GM18502 (cell line): ENCODE results near the gene SPEN.

ENCODE experiments used
- ATAC-seq: cut with Tn5 transposase; IDR thresholded peaks from one replicate; pipeline ENCODE4 v1.9.1; 2021; ENCODE audit warnings: mild to moderate bottlenecking; ENCODE audit not compliant: unreplicated experiment, poor library complexity

The SPEN gene

DNA sequence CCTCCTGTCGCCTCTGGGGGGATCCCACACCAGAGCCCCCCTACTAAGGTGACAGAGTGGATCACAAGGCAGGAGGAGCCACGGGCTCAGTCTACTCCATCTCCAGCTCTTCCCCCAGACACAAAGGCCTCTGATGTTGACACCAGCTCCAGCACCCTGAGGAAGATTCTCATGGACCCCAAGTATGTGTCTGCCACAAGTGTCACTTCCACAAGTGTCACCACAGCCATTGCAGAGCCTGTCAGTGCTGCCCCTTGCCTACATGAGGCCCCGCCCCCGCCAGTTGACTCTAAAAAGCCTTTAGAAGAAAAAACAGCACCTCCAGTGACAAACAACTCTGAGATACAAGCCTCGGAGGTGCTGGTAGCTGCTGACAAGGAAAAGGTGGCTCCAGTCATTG is 86.2 kb downstream of the SPEN start:
- no peak for ATAC-seq

DNA sequence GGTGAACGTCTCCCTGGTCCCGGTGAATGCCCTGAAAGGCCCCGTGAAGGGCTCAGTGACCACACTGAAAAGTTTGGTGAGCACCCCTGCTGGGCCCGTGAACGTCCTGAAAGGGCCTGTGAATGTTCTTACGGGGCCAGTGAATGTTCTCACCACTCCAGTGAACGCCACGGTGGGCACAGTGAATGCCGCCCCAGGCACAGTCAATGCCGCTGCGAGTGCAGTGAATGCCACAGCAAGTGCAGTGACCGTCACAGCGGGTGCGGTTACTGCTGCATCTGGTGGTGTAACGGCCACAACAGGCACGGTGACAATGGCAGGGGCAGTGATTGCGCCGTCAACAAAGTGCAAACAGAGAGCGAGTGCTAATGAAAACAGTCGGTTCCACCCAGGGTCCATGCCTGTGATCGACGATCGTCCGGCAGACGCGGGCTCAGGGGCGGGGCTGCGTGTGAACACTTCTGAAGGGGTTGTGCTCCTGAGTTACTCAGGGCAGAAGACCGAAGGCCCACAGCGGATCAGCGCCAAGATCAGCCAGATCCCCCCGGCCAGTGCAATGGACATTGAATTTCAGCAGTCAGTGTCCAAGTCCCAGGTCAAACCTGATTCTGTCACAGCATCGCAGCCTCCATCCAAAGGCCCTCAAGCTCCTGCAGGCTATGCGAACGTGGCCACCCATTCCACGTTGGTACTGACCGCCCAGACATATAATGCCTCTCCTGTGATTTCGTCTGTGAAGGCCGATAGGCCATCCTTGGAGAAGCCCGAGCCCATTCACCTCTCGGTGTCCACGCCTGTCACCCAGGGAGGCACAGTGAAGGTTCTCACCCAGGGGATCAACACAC is 86.9 kb downstream of the SPEN start:
- ATAC-seq: no peak

DNA sequence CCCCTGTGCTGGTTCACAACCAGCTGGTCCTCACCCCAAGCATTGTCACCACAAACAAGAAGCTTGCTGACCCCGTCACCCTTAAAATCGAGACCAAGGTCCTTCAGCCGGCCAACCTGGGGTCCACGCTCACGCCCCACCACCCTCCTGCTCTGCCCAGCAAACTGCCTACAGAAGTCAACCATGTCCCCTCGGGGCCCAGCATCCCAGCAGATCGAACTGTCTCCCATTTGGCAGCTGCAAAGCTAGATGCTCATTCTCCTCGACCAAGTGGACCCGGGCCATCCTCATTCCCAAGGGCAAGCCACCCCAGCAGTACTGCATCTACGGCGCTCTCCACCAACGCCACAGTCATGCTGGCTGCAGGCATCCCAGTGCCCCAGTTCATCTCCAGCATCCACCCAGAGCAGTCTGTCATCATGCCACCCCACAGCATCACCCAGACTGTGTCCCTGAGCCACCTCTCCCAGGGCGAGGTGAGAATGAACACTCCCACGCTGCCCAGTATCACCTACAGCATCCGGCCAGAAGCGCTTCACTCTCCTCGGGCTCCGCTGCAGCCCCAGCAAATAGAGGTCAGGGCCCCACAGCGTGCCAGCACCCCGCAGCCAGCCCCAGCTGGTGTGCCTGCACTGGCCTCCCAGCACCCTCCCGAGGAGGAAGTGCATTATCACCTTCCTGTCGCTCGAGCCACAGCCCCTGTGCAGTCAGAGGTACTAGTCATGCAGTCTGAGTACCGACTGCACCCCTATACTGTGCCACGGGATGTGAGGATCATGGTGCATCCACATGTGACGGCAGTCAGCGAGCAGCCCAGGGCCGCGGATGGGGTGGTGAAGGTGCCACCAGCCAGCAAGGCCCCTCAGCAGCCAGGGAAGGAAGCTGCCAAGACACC is 87.8 kb downstream of the SPEN start:
- ATAC-seq: no peak

DNA sequence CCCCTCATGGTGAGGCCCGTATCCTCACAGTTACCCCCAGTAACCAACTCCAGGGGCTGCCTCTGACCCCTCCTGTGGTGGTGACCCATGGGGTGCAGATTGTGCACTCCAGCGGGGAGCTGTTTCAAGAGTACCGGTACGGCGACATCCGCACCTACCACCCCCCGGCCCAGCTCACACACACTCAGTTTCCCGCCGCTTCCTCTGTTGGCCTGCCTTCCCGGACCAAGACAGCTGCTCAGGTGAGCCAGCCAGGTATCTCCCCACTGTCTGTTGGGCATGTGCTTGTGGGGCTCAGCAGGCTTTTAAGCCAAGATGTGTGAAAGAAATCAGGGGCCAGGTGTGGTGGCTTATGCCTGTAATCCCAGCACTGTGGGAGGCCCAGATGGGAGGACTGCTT is 88.5 kb downstream of the SPEN start:
- ATAC-seq: no peak

DNA sequence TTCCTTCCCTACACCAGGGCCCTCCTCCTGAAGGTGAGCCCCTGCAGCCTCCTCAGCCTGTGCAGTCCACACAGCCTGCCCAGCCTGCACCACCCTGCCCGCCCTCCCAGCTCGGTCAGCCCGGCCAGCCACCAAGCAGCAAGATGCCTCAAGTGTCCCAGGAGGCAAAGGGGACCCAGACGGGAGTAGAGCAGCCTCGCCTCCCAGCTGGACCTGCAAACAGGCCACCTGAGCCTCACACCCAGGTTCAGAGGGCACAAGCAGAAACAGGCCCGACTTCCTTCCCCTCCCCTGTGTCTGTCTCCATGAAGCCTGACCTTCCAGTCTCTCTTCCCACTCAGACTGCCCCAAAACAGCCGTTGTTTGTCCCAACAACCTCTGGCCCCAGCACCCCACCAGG is 89.6 kb downstream of the SPEN start:
- ATAC-seq: no peak

DNA sequence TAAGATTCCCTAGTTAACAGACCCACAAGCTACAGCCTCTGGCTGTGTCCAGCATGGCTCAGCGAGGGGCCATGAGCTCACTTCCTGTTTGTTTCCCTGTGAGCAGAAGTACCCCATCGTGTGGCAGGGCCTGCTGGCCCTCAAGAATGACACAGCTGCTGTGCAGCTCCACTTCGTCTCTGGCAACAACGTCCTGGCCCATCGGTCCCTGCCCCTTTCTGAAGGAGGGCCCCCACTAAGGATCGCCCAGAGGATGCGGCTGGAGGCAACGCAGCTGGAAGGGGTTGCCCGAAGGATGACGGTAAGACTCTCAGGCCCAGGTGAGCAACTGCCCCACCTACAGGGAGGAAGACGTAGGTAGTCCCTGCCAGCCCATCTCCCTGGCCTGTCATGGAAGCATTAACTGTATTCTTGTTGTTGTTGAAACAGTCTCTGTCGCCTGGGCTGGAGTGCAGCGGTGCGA is 90.2 kb downstream of the SPEN start:
- ATAC-seq: no peak

DNA sequence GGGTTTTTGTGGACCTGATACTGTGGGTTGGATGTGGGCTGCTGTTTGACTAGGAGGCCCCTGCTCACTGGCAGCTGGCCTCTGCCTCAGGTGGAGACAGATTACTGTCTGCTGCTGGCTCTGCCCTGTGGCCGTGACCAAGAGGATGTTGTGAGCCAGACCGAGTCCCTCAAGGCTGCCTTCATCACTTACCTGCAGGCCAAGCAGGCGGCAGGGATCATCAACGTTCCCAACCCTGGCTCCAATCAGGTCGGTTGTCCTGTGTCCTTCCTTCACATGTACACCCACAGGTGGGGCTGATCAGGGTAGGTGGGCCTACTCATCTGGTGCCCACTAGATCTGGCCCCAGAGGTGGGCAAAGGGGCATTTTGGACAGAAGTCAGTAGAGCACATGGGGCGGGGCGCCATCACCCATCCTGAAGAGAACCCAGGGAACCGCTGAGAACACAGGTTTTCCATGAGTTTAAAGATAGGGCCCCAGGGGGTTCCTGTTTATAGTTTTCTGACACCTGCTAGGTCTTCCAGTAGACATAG is 91.2 kb downstream of the SPEN start:
- no peak for ATAC-seq

DNA sequence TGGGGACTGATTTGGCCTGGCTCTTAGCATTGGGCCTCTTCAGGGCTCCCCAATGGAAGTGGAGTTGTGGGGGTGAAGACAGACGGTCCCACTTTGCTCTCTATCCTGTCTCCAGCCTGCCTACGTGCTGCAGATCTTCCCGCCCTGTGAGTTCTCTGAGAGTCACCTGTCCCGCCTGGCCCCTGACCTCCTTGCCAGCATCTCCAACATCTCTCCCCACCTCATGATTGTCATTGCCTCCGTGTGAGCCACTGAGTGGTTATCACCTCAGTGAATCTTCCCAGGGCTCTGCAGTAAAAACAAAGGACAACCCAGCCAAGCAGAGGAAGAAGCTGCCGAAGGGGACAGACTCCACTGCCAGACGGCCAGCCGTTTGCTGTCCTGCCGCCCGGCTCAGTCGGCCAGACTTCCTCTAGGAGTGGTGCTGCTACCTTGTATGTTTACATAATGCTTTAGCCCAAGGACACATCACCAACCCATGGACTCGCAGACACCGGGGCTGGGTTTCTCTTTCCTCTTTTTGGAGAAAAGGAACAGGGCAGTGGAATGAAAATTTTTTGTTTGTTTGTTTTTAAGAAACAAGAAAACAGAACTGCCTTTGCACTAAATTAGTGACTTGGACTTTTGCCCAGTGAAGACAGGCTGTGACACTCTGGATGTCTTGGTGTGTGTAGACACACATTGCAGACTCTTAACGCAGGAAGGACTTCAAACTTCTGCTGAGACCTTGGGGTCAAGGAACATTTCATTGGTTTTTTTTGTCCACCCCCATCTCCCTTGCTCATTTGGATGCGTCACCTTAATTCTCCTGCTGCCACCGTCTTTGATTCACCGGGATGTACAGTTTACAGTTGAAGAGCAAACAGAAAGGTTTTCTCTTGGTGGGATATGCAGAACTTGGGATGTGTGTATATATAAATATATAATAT is 91.9 kb downstream of the SPEN start:
- no peak for ATAC-seq

DNA sequence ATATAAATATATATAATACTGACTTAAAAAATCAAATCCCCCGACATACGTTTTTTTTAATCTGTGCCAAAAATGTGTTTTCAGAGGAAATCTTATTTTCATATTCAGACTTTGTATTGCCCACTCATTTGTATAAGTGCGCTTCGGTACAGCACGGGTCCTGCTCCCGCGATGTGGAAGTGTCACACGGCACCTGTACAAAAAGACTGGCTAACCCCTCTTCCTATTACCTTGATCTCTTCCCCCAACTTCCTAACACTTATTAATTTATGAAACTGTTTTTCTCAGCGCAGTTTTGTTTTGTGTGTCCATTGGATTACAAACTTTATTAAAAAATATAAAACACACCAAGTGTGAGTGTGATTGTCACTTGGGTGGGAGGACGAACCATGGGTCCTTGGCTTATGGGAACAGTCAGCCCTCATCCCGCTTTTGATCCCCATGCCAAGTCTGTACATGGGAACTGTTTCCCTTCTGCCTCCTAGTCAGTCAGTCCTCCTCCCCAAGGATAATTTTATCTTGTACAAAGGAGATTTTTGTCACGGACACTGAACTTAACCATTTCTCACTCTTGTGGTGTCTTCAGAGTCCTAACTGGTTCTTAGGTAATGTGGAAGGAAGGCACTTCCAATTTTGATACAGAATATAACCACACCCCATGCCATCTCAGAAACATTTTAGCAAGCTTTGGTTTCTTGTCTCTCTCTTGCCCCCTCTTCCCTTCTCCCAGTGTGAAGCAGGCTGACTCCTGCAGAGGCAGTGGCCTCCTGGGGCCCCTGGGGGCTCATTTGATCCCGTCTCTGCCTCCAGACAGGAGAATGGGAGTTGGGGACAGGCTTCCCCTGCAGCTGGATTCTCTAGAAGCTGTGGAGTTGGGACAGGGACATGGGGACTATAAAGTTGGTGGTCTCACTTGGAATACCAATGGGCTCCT is 92.9 kb downstream of the SPEN start:
- ATAC-seq: no peak

DNA sequence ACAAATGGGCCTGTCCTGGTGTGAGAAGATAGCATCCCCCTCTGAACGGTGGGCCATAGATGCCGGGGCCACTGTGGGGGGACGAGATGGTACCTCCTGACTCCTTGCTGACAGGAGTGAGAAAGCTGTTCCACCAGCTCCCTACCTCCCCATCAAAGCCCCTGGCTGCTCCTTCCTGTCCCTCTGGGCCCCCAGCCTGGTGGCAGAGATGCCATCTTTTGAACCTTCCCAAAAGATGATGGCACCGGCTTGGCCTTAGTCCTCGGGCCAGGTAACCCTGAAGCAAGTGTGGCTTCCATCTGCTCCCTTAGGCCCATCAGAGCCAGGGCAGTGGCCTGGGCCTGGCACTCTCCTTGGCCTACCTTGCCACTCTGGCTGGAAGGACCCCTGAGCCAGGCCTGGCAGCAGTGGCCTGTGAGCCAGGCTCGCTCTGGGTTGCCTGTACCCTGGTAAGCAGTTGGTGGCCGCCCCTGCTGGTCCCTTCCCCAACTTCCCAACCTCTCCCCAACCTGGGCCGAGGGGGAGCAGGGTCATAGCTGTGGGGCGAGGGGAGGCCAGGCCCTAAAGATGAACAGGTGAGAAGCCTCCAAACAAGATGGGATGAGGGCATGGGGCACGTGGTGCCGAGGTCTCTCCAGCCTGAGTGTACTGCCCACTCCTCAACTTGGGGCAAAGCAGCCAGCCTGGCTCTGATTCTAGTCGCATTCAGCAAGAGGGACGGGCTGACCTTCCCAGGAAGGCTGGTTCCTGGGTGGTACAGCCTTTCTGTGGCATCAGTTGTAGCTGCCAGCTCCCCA is 93.7 kb downstream of the SPEN start:
- no peak for ATAC-seq

DNA sequence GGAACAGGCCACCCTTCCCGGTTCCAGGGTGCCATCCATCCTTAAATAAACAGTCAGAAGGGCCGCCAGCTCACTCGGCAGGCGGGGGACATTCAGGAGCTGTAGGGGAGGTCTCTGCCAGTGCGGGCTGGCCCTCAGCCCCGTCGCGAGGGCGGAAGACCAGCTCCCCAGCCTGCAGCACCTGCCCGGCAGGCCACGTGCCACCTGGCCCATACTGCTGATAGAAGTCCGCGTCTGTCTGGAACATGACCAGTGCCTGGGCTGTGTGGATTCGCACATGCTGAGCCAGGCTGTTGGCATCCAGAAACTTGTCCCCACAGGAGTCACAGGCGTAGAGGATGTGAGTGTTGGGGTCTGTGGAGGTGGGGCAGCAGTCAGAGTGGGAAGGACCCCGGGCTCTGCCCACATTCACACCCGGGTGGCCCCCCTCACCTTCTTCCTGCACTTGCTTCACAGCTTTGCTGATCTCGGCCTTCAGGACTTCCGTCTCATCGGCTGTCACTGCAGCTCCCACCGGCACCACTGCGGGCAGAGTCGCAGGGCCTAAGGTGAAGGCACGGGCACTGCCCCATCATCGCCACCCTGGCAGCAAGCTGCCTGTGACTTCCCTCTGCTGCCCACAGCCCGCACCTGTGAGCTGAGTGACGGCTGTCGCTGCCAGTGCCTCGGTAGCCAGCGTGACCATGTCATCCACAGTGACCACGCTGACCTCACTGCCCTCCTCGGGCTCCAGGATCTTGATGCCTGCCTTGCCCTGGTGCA is 94.6 kb downstream of the SPEN start:
- no peak for ATAC-seq

DNA sequence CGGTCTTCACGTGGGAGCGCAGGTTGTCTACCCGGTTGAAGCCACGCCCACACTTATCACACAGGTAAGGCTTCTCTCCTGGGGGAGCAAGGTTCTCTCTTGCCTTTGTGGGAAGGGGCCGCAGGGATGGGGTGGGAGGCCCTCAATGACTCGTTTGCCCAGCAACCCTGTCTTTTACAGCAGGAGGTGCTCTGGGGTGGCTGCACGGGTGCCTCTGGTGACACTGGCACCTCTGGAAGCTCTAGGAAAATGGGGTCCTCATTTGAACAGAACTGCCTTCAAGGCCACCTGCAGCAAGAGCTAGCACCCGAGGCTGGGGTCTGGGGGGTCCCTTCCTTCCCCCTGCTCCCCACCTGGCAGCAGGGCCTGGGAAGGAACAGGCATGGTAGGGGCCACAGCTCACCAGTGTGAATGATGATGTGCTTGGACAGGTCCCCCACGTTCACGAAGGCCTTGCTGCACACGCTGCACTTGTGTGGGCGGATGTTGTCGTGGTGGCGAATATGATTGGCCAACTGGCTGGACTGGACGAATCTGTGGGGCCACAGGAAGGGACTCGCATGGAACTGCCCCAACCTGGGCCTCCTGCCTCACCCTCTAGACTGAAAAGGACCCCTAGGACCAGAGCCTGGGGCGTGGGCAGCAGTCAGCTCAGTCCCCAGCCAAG is 95.3 kb downstream of the SPEN start:
- no peak for ATAC-seq

DNA sequence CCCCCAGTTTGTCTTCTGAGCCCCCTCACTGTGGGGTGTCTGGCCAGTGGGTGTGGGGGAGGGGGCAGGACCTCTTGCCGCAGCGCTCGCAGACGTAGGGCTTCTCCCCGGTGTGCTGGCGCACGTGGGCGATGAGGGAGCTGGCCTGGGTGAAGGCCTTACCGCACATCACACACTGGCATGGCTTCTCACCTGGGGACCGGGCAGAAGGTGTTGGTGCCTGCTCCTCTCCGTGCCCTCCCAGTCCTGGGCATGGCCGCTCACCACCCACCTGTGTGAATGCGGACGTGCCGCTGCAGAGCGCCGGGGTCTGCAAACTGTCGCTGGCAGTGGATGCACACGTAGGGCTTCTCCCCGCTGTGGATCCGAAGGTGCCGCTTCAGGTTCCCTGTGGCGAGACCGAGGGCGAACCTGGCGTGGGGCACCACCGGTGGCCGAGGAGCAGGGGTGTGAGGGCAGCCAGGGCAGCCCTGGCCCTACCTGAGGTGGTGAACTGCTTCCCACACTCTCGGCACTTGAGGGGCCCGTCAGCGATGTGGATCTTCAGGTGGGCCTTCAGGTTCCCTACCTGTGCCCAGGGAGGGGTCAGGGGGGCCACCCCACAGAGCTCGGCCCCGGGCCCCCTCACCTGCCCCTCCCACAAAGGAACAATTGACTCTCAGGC is 96.0 kb downstream of the SPEN start:
- no peak for ATAC-seq

DNA sequence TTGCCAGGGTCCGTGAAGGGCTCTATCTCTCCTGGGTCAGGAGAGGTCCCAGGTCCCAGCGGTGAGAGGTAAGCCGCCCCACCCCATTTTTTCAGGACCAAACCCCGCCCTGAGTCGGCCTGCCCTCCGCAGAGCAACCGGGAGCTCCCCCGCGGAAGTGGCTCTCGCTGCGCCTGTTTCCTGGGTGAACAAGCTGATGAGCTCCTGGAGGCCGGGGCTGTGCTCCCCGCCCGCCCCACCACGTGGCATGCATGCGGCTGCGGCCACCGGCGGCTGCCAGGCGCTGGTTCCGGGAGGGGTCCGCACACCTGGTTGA is 96.4 kb downstream of the SPEN start:
- no peak for ATAC-seq

DNA sequence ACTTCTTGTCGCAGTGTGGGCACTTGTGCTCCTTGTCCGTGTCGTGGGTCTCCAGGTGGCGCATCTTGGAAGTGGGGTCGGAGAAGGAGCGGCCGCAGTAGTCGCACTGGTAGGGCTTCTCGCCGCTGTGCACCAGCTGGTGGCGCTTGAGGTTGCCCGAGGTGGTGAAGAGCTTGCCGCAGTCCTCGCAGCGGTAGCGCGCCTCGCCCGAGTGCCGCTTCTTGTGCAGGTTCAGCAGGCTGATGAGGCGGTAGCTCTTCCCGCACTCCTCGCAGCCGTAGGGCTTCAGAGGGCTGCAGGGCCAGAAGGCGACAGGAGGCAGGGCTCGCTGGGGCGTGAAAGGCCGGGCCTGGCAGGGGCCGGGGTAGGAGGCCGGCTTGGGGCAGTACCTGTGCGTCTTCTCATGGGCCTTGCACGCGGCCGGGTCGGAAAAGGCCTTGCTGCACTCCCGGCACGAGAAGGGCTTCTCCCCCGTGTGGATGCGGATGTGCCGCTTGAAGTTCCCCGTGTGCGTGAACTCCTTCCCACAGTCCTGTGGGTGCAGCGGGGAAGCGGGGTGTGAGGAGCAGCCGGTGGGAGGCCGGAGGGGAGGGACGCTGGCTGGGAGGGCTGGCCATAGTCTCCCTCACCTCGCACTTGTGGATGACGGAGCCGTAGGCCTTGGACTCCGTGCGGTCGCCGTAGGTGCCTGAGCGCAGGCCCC is 97.0 kb downstream of the SPEN start:
- ATAC-seq: no peak
